HEK293T (cell line): ENCODE measurements around the gene ABCC6.
"Not testable (repeated sequence)": the region's sequence is repeated elsewhere in the genome, so short reads cannot be mapped to it uniquely, and the experiment has no call there.

Experiments used
- ELF4 ChIP-seq: fragments of 450-650 bp; IDR thresholded peaks from 2 replicates; pipeline ENCODE4 v1.6.1; 2017; ENCODE audit warnings: antibody characterized with exemption
- FOXK2 ChIP-seq: fragments of 450-650 bp; IDR thresholded peaks from 2 replicates; pipeline ENCODE4 v1.6.1; 2016; ENCODE audit warnings: mild to moderate bottlenecking
- FOXM1 ChIP-seq: fragments of 450-650 bp; IDR thresholded peaks from 2 replicates; pipeline ENCODE4 v1.6.1; 2017; ENCODE audit warnings: mild to moderate bottlenecking, borderline replicate concordance
- SP1 ChIP-seq: fragments of 450-650 bp; IDR thresholded peaks from 2 replicates; pipeline ENCODE4 v1.6.1; 2017

DNA sequence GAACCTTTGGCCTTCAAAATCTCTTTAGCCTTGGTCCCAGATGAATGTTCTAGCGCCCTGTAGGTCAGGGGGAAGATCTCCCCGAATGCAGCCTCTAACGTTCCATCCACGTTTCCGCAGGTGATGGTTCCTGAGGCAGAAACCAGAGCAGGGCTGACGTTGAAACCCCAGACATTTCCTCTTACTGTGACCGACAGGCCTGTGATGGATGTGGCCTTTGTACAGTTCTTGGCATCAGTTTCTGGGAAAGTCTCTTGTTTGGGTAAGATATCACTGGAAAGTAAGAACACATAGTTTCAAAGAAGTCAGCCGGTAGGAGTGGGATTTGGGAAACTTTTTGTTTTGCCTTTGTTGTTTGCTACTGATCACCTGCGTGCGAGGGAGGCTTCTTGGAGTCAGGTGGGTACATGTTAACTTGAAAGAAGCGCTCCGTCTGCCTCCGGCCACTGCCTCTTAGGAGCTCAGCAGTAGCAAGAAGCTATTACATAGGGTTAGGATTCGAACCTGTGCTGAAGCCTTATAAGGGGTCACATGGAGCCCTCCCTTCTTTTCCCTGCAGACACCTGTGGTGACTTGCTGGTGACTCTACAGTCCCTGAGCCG lies 39.8 kb upstream of the ABCC6 start:
- not testable (repeated sequence) for TF ChIP-seq FOXK2, ELF4, FOXM1, SP1
